K562 (cell line): ENCODE measurements around the gene HPCA. TPM values are rescaled to one million over a fixed set of nuclear protein-coding genes. Genes with fewer than 3 reads are reported as not detected.

ENCODE experiments used
- BMI1 ChIP-seq: fragments of 150-350 bp; IDR thresholded peaks from 2 replicates; pipeline ENCODE4 v1.6.1; 2014; ENCODE audit warnings: low read length
- BRF2 ChIP-seq: IDR thresholded peaks from 3 replicates; pipeline ENCODE4 v1.6.1; 2011; ENCODE audit warnings: borderline replicate concordance, mild to moderate bottlenecking; ENCODE audit not compliant: insufficient read length, insufficient read depth
- CBFA2T3 ChIP-seq: fragments of 450-650 bp; IDR thresholded peaks from 2 replicates; pipeline ENCODE4 v1.6.1; 2017
- CBFB ChIP-seq: sonication (generic); formaldehyde crosslinking; IDR thresholded peaks from 2 replicates; pipeline ENCODE4 v1.4.0; 2020; ENCODE audit warnings: mild to moderate bottlenecking, missing genetic modification reagents
- CREB3L1 ChIP-seq: fragments of 450-650 bp; IDR thresholded peaks from 2 replicates; pipeline ENCODE4 v1.6.1; 2014; ENCODE audit warnings: low read depth, mild to moderate bottlenecking, moderate library complexity, borderline replicate concordance
- E2F1 ChIP-seq: sonication (generic); formaldehyde crosslinking; IDR thresholded peaks from 2 replicates; pipeline ENCODE4 v1.8.1; 2023; ENCODE audit warnings: mild to moderate bottlenecking, missing genetic modification reagents, moderate library complexity
- EHMT2 ChIP-seq: fragments of 450-650 bp; IDR thresholded peaks from 2 replicates; pipeline ENCODE4 v1.6.1; 2018; ENCODE audit warnings: antibody characterized with exemption
- EP400 ChIP-seq: fragments of 450-650 bp; IDR thresholded peaks from 2 replicates; pipeline ENCODE4 v1.6.1; 2017; ENCODE audit warnings: antibody characterized with exemption, mild to moderate bottlenecking, moderate library complexity
- FOXJ3 ChIP-seq: sonication (generic); formaldehyde crosslinking; IDR thresholded peaks from 2 replicates; pipeline ENCODE4 v1.4.0; 2020; ENCODE audit warnings: mild to moderate bottlenecking, missing genetic modification reagents
- GABPA ChIP-seq: fragments of 200-800 bp; sonication (Bioruptor generic); conservative IDR thresholded peaks from 2 replicates; pipeline ENCODE4 v1.6.1; 2016; ENCODE audit warnings: low read depth, missing genetic modification characterization, missing compliant biosample characterization
- GATA2 ChIP-seq: sonication (generic); formaldehyde crosslinking; IDR thresholded peaks from 2 replicates; pipeline ENCODE4 v1.4.0; 2020; ENCODE audit warnings: mild to moderate bottlenecking, missing genetic modification reagents
- ID3 ChIP-seq, 2 experiments: fragments of 250-450 bp in 1 of 2; fragments of 450-650 bp in 1 of 2; sonication (Bioruptor Pico) in 1 of 2; IDR thresholded peaks; 2 replicates each; pipeline versions ENCODE4 v1.6.1 to v1.8.0; 2016 to 2021; ENCODE audit warnings: mild to moderate bottlenecking in 2 of 2, moderate library complexity in 2 of 2, missing compliant biosample characterization in 1 of 2, missing genetic modification characterization in 1 of 2
- KAT2B ChIP-seq: IDR thresholded peaks from one replicate; pipeline ENCODE4 v1.6.1; 2012; ENCODE audit warnings: low read depth, mild to moderate bottlenecking, control low read depth, inconsistent platforms, low read length, moderate library complexity
- KAT8 ChIP-seq: fragments of 450-650 bp; IDR thresholded peaks from 2 replicates; pipeline ENCODE4 v1.6.1; 2016; ENCODE audit warnings: low read depth, mild to moderate bottlenecking
- MCM3 ChIP-seq: fragments of 450-650 bp; IDR thresholded peaks from 2 replicates; pipeline ENCODE4 v1.6.1; 2016
- MCM7 ChIP-seq, 2 experiments: fragments of 450-650 bp; IDR thresholded peaks; 2 replicates each; pipeline ENCODE4 v1.6.1; 2016 to 2018
- NELFE ChIP-seq: IDR thresholded peaks from 2 replicates; pipeline ENCODE4 v1.6.1; 2011; ENCODE audit warnings: mild to moderate bottlenecking; ENCODE audit not compliant: insufficient read depth, insufficient read length
- NFE2L1 ChIP-seq: fragments of 450-650 bp; IDR thresholded peaks from 2 replicates; pipeline ENCODE4 v1.6.1; 2016; ENCODE audit warnings: missing genetic modification characterization, low read depth, mild to moderate bottlenecking, missing compliant biosample characterization, moderate library complexity, borderline replicate concordance
- SNIP1 ChIP-seq: fragments of 450-650 bp; IDR thresholded peaks from 2 replicates; pipeline ENCODE4 v1.7.1; 2017; ENCODE audit warnings: low read depth, mild to moderate bottlenecking
- SP1 ChIP-seq: sonication (generic); formaldehyde crosslinking; IDR thresholded peaks from 2 replicates; pipeline ENCODE4 v1.8.1; 2022; ENCODE audit warnings: mild to moderate bottlenecking, missing genetic modification reagents
- SUPT5H ChIP-seq: fragments of 450-650 bp; IDR thresholded peaks from 2 replicates; pipeline ENCODE4 v1.6.1; 2016
- TGIF2 ChIP-seq: sonication (generic); formaldehyde crosslinking; IDR thresholded peaks from 2 replicates; pipeline ENCODE4 v1.8.1; 2022; ENCODE audit warnings: mild to moderate bottlenecking, missing genetic modification reagents, moderate library complexity
- ZNF12 ChIP-seq: sonication (generic); formaldehyde crosslinking; IDR thresholded peaks from 2 replicates; pipeline ENCODE4 v1.4.0; 2020; ENCODE audit warnings: mild to moderate bottlenecking, missing genetic modification reagents
- ZNF766 ChIP-seq: fragments of 200-800 bp; sonication (Bioruptor generic); conservative IDR thresholded peaks from 2 replicates; pipeline ENCODE4 v1.6.1; 2016; ENCODE audit warnings: missing genetic modification characterization, missing compliant biosample characterization
- polyA plus RNA-seq, 8 experiments: library from polyadenylated mRNA; depleted of rRNA in 4 of 8; stranded (reverse) in 5 of 8; unstranded in 3 of 8; fragments of >200 nt; fragmentation: Nextera tagmentation in 2 of 8; fragmentation: Illumina TruSeq in 1 of 8; extraction: Ambion mirVana in 2 of 8; extraction: Trizol in 1 of 8; gene quantifications; 2 replicates each; pipeline versions ENCODE4 v1.2.1 to v1.2.3, GENCODE V29; 2011 to 2014; ENCODE audit warnings: inconsistent platforms in 1 of 8, missing spikeins in 1 of 8
- total RNA-seq, 7 experiments: library from RNA; depleted of rRNA in 6 of 7; stranded (reverse); fragments of >200 nt in 6 of 7; fragmentation: Illumina TruSeq in 2 of 7; extraction: Trizol in 2 of 7; gene quantifications; 2 replicates each; pipeline versions ENCODE4 v1.2.1 to v1.2.3, GENCODE V29; 2011 to 2021; ENCODE audit warnings: low replicate concordance in 1 of 7

The HPCA gene
- total and polyA plus RNA-seq, 9 of the 15 experiments (the other 6 are each of a cell fraction or from before 2014, with no cell fraction given) = not detected

- TF ChIP-seq NFE2L1 (no peak), SUPT5H (no peak), SP1 (CRISPR knock-in tag) (0 out of 2 replicates have a peak, but pooled peaks have one; percentile 44), MCM3 (no peak), MCM7 (IDR thresholded peaks at IDR 0.05) (no peak), ID3 (CRISPR knock-in tag; IDR thresholded peaks at IDR 0.05) (no peak), ID3 (tag; IDR thresholded peaks at IDR 0.05) (no peak), E2F1 (no peak), TGIF2 (CRISPR knock-in tag) (no peak), EHMT2 (no peak), CREB3L1 (no peak), ZNF766 (peak; percentile 83), BRF2 (no peak), CBFA2T3 (peak; percentile 90), KAT2B (no peak), BMI1 (no peak), FOXJ3 (CRISPR knock-in tag) (no peak), SNIP1 (no peak), EP400 (no peak), CBFB (CRISPR knock-in tag) (no peak), GABPA (tag) (no peak), NELFE (no peak), GATA2 (peak; percentile 75; the same call in 1 of the 2 replicates), KAT8 (no peak), ZNF12 (no peak)
Measured at GRCh38 chr1:32939655-32940371, 53.5 kb downstream of the HPCA start (continued).
